SIG-M5 treated with dmso at 0.1 percent for 504 hours (cell line): ENCODE measurements around the gene CYB5D1.

ENCODE experiments used
- DNase-seq: peaks from one replicate; lab custom pipeline; 2025; ENCODE audit not compliant: unreplicated experiment; lab: John Stamatoyannopoulos, UW

CYB5D1 gene

GRCh38 chr17:7844292-7845154 is 13.3 kb upstream of the CYB5D1 start:
- peak; percentile 94 for DNase-seq

- no peak for DNase-seq
Observed at GRCh38 chr17:7845359-7846062, 12.3 kb upstream of the CYB5D1 start.

- no peak for DNase-seq
Observed at GRCh38 chr17:7846063-7846735, 11.6 kb upstream of the CYB5D1 start.

GRCh38 chr17:7846765-7847661 is 10.8 kb upstream of the CYB5D1 start:
- DNase-seq, result no peak

GRCh38 chr17:7848131-7848579 is 9.6 kb upstream of the CYB5D1 start:
- no peak for DNase-seq

GRCh38 chr17:7848739-7849129 is 9.1 kb upstream of the CYB5D1 start:
- no peak for DNase-seq

GRCh38 chr17:7849130-7849750 is 8.6 kb upstream of the CYB5D1 start:
- DNase-seq, result no peak

GRCh38 chr17:7849751-7850504 is 7.9 kb upstream of the CYB5D1 start:
- DNase-seq, result no peak

- DNase-seq, result no peak
Observed at GRCh38 chr17:7850701-7851437, 6.9 kb upstream of the CYB5D1 start.

GRCh38 chr17:7851438-7852261 is 6.2 kb upstream of the CYB5D1 start:
- peak; percentile 79 for DNase-seq

- DNase-seq, result no peak
Observed at GRCh38 chr17:7852262-7852670, 5.5 kb upstream of the CYB5D1 start.

GRCh38 chr17:7852919-7853690 is 4.7 kb upstream of the CYB5D1 start:
- no peak for DNase-seq

GRCh38 chr17:7853691-7854038 is 4.1 kb upstream of the CYB5D1 start:
- no peak for DNase-seq

- DNase-seq, result no peak
Observed at GRCh38 chr17:7854078-7854777, 3.6 kb upstream of the CYB5D1 start.

- DNase-seq, result no peak
Observed at GRCh38 chr17:7854851-7855659, 2.7 kb upstream of the CYB5D1 start, which contains the start of gene TMEM88. Gene TMEM88 (plus strand): TSS chr17:7855066. CDS start chr17:7855075, 9 bp downstream.

GRCh38 chr17:7855660-7856010 is 2.2 kb upstream of the CYB5D1 start:
- no peak for DNase-seq
